ENCODE measurements around the gene AOC2. TPM values are rescaled to one million over a fixed set of nuclear protein-coding genes. Genes with fewer than 3 reads are reported as not detected.

The AOC2 gene
- total and polyA plus RNA-seq, 2 of the 13 experiments (the other 11 are each of a cell fraction or from before 2014, with no cell fraction given): 1.2 to 3.3 TPM

- no peak for TF ChIP-seq WIZ (CRISPR knock-in tag; IDR thresholded peaks at IDR 0.05)
- TF ChIP-seq ZKSCAN5 (CRISPR knock-in tag; IDR thresholded peaks at IDR 0.05): peak; percentile 58; the same call in 1 of the 2 replicates
- peak; percentile 46; the same call in 1 of the 2 replicates for TF ChIP-seq MTA1 (CRISPR knock-in tag; IDR thresholded peaks at IDR 0.05; ENCODE audit: borderline replicate concordance)
- peak; percentile 44; the same call in 1 of the 2 replicates for TF ChIP-seq NCOA2 (CRISPR knock-in tag; IDR thresholded peaks at IDR 0.05)
- peak; percentile 50; the same call in 1 of the 2 replicates for TF ChIP-seq PITX1 (CRISPR knock-in tag; IDR thresholded peaks at IDR 0.05)
- peak; percentile 55; the same call in 1 of the 2 replicates for TF ChIP-seq FOXK1 (CRISPR knock-in tag; IDR thresholded peaks at IDR 0.05; ENCODE audit: borderline replicate concordance, low read depth)
- no peak for TF ChIP-seq SOX6 (IDR thresholded peaks at IDR 0.05)
- no peak for TF ChIP-seq SOX6 (CRISPR knock-in tag; IDR thresholded peaks at IDR 0.05)
- TF ChIP-seq ZNF343 (CRISPR knock-in tag; IDR thresholded peaks at IDR 0.05): no peak
- TF ChIP-seq ZBTB1 (CRISPR knock-in tag; IDR thresholded peaks at IDR 0.05; ENCODE audit: borderline replicate concordance): no peak
- TF ChIP-seq ZNF20 (CRISPR knock-in tag; IDR thresholded peaks at IDR 0.05): no peak
- TF ChIP-seq FOSL2 (CRISPR knock-in tag; IDR thresholded peaks at IDR 0.05): no peak
- TF ChIP-seq MIER3 (CRISPR knock-in tag; IDR thresholded peaks at IDR 0.05; ENCODE audit: borderline replicate concordance): peak; percentile 37; the same call in 1 of the 2 replicates
- no peak for TF ChIP-seq PLRG1 (conservative IDR thresholded peaks at IDR 0.05)
- TF ChIP-seq ZMYM3 (CRISPR knock-in tag; IDR thresholded peaks at IDR 0.05): peak; percentile 35; the same call in 1 of the 2 replicates
- 0 out of 2 replicates have a peak, but pooled peaks have one; percentile 57 for TF ChIP-seq ZBTB4 (CRISPR knock-in tag; IDR thresholded peaks at IDR 0.05; ENCODE audit: borderline replicate concordance)
- TF ChIP-seq TFAP4 (IDR thresholded peaks at IDR 0.05; ENCODE audit: borderline replicate concordance, low read depth): no peak
- TF ChIP-seq STAT5B (CRISPR knock-in tag; IDR thresholded peaks at IDR 0.05): no peak
- TF ChIP-seq CREM (IDR thresholded peaks at IDR 0.05): 0 out of 2 replicates have a peak, but pooled peaks have one; percentile 23
- no peak for TF ChIP-seq CREM (CRISPR knock-in tag; IDR thresholded peaks at IDR 0.05)
- TF ChIP-seq ZFAT (CRISPR knock-in tag; conservative IDR thresholded peaks at IDR 0.05): no peak
- 0 out of 2 replicates have a peak, but pooled peaks have one; percentile 44 for TF ChIP-seq ZNF503 (CRISPR knock-in tag; IDR thresholded peaks at IDR 0.05)
- TF ChIP-seq FOXA1 (IDR thresholded peaks at IDR 0.05): no peak
- TF ChIP-seq FOXA1 (CRISPR knock-in tag; IDR thresholded peaks at IDR 0.05): no peak
- 0 out of 2 replicates have a peak, but pooled peaks have one; percentile 36 for TF ChIP-seq HIC2 (CRISPR knock-in tag; IDR thresholded peaks at IDR 0.05; ENCODE audit: low read depth)
Measured at GRCh38 chr17:42898147-42898811, 53.9 kb downstream of the AOC2 start (continued).

All from HepG2 (cell line).